ENCODE data around the gene SLC35D1.

Gene SLC35D1

DNA sequence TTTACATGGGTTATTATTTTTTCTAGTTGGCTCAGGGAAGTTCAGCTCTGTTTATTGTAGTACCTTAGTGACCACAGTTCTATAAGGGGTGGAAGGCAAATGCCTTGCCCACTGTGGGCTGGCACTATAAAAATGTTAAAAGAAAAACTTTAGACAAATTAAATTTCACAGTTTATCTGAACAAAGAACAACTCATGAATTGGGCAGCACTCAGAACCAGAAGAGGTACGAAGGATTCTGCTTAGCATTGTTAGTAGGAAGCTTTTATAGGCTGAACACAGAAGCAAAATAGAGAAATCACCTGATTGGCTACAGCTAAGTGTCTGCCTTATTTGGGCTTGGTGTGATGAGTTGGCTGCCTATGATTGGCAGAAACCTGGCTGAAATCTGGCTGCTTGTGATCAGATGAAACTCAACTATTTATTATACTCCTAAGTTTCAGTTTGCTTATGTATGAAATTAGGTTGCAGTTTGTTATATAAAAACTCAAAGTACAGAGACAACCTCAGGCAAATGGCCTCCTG is 35.8 kb upstream of the SLC35D1 start:
- TF ChIP-seq TCF12 (IDR thresholded peaks at IDR 0.05; ENCODE audit: low read depth) (no peak), TAF1 (IDR thresholded peaks at IDR 0.05; ENCODE audit: low read depth) (no peak), CEBPB (IDR thresholded peaks at IDR 0.05) (no peak), ZBTB7A (IDR thresholded peaks at IDR 0.05; ENCODE audit: low read depth) (no peak), YY1 (IDR thresholded peaks at IDR 0.05; ENCODE audit: low read depth) (no peak), FOXM1 (IDR thresholded peaks at IDR 0.05; ENCODE audit: borderline replicate concordance, low read depth) (no peak), EP300 (IDR thresholded peaks at IDR 0.05; ENCODE audit: borderline replicate concordance) (no peak), EGR1 (IDR thresholded peaks at IDR 0.05) (no peak), NFIC (IDR thresholded peaks at IDR 0.05) (no peak)
- TF ChIP-seq, protein P1, sequence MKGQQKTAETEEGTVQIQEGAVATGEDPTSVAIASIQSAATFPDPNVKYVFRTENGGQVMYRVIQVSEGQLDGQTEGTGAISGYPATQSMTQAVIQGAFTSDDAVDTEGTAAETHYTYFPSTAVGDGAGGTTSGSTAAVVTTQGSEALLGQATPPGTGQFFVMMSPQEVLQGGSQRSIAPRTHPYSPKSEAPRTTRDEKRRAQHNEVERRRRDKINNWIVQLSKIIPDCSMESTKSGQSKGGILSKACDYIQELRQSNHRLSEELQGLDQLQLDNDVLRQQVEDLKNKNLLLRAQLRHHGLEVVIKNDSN (IDR thresholded peaks at IDR 0.05): no peak
- TF ChIP-seq, protein P2, sequence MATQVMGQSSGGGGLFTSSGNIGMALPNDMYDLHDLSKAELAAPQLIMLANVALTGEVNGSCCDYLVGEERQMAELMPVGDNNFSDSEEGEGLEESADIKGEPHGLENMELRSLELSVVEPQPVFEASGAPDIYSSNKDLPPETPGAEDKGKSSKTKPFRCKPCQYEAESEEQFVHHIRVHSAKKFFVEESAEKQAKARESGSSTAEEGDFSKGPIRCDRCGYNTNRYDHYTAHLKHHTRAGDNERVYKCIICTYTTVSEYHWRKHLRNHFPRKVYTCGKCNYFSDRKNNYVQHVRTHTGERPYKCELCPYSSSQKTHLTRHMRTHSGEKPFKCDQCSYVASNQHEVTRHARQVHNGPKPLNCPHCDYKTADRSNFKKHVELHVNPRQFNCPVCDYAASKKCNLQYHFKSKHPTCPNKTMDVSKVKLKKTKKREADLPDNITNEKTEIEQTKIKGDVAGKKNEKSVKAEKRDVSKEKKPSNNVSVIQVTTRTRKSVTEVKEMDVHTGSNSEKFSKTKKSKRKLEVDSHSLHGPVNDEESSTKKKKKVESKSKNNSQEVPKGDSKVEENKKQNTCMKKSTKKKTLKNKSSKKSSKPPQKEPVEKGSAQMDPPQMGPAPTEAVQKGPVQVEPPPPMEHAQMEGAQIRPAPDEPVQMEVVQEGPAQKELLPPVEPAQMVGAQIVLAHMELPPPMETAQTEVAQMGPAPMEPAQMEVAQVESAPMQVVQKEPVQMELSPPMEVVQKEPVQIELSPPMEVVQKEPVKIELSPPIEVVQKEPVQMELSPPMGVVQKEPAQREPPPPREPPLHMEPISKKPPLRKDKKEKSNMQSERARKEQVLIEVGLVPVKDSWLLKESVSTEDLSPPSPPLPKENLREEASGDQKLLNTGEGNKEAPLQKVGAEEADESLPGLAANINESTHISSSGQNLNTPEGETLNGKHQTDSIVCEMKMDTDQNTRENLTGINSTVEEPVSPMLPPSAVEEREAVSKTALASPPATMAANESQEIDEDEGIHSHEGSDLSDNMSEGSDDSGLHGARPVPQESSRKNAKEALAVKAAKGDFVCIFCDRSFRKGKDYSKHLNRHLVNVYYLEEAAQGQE (IDR thresholded peaks at IDR 0.05; ENCODE audit: low read depth): no peak

DNA sequence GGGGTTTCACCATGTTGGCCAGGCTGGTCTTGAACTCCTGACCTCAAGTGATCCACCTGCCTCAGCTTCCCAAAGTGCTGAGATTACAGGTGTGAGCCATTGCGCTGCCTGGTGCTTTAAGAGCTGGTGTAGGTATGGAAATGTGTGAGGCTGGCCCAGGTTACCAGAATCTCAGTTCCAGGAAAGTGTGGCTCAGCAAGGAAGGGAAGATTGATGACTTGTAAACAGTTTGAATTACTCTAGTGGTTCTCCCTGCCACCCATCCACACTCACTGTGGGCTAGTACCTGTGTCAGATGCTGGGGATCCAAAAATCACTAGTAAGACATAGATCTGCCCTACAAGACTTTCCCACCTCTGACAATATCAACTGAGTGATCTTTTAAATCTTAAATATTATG is 34.5 kb upstream of the SLC35D1 start:
- no peak for TF ChIP-seq FOXM1 (IDR thresholded peaks at IDR 0.05; ENCODE audit: borderline replicate concordance, low read depth)
- no peak for TF ChIP-seq NFIC (IDR thresholded peaks at IDR 0.05)
- no peak for TF ChIP-seq YY1 (IDR thresholded peaks at IDR 0.05; ENCODE audit: low read depth)
- TF ChIP-seq CEBPB (IDR thresholded peaks at IDR 0.05): no peak
- TF ChIP-seq ZBTB7A (IDR thresholded peaks at IDR 0.05; ENCODE audit: low read depth): no peak
- no peak for TF ChIP-seq RAD21 (IDR thresholded peaks at IDR 0.05; ENCODE audit: low read depth)
- no peak for TF ChIP-seq EP300 (IDR thresholded peaks at IDR 0.05; ENCODE audit: borderline replicate concordance)
- TF ChIP-seq, protein P2 (IDR thresholded peaks at IDR 0.05; ENCODE audit: low read depth): no peak
- no peak for TF ChIP-seq EGR1 (IDR thresholded peaks at IDR 0.05)
- TF ChIP-seq TEAD4 (IDR thresholded peaks at IDR 0.05): no peak

DNA sequence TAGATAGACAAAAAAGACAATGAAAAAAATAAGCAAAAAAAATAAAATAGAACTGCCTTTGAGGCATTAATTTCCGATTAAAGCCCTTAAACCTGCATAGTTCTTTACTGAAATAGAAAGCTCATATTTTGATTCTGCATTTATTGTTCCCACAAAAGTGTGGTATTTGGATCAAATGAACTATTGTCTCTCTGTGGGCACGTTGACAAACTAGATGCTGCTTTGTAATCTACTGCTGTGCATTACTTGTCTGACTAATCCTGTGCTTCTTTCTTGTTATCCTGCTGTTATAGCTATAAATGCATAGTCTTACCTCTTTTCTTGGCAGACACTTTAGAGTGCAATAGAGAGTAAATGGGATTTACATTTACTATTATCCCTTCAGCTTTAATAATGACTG is 31.4 kb upstream of the SLC35D1 start:
- no peak for TF ChIP-seq NFIC (IDR thresholded peaks at IDR 0.05)
- TF ChIP-seq, protein P1 (IDR thresholded peaks at IDR 0.05): no peak
- TF ChIP-seq EGR1 (IDR thresholded peaks at IDR 0.05): no peak
- TF ChIP-seq, protein P2 (IDR thresholded peaks at IDR 0.05; ENCODE audit: low read depth): no peak
- TF ChIP-seq CEBPB (IDR thresholded peaks at IDR 0.05): no peak
- no peak for TF ChIP-seq TAF1 (IDR thresholded peaks at IDR 0.05; ENCODE audit: low read depth)
- no peak for TF ChIP-seq EP300 (IDR thresholded peaks at IDR 0.05; ENCODE audit: borderline replicate concordance)
- TF ChIP-seq, protein P3, sequence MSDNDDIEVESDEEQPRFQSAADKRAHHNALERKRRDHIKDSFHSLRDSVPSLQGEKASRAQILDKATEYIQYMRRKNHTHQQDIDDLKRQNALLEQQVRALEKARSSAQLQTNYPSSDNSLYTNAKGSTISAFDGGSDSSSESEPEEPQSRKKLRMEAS (IDR thresholded peaks at IDR 0.05): no peak
- no peak for TF ChIP-seq TCF12 (IDR thresholded peaks at IDR 0.05; ENCODE audit: low read depth)
- no peak for TF ChIP-seq FOXM1 (IDR thresholded peaks at IDR 0.05; ENCODE audit: borderline replicate concordance, low read depth)
- no peak for TF ChIP-seq CREB1 (IDR thresholded peaks at IDR 0.05; ENCODE audit: low read depth)
- TF ChIP-seq YY1 (IDR thresholded peaks at IDR 0.05; ENCODE audit: low read depth): no peak
- no peak for TF ChIP-seq RAD21 (IDR thresholded peaks at IDR 0.05; ENCODE audit: low read depth)
- TF ChIP-seq TEAD4 (IDR thresholded peaks at IDR 0.05): no peak
- no peak for TF ChIP-seq ZBTB7A (IDR thresholded peaks at IDR 0.05; ENCODE audit: low read depth)

DNA sequence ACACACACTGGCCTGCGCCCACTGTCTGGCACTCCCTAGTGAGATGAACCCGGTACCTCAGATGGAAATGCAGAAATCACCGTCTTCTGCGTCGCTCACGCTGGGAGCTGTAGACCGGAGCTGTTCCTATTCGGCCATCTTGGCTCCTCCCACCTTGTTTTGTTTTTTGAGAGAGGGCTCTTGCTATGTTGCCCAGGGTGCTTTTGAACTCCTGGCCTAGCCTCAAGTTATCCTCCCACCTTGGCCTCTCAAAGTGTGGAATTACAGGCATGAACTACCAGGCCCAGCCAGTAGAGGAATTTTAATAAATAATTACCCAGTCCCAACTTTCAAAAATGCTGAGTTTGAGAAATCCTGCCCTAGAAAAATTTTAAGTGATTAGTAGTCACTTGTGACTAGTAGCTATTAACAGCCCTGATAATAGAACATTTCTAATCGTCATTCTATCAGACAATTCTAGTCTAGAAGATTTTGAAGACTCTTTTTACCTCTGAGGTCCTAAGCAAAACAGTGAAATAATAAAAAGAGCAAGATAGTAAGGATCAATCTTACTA is 30.9 kb upstream of the SLC35D1 start:
- TF ChIP-seq ZBTB7A (IDR thresholded peaks at IDR 0.05; ENCODE audit: low read depth) (no peak), YY1 (IDR thresholded peaks at IDR 0.05; ENCODE audit: low read depth) (no peak), EGR1 (IDR thresholded peaks at IDR 0.05) (no peak), RAD21 (IDR thresholded peaks at IDR 0.05; ENCODE audit: low read depth) (no peak), FOXM1 (IDR thresholded peaks at IDR 0.05; ENCODE audit: borderline replicate concordance, low read depth) (no peak), EP300 (IDR thresholded peaks at IDR 0.05; ENCODE audit: borderline replicate concordance) (no peak), TAF1 (IDR thresholded peaks at IDR 0.05; ENCODE audit: low read depth) (no peak), CEBPB (IDR thresholded peaks at IDR 0.05) (no peak), NFIC (IDR thresholded peaks at IDR 0.05) (no peak), TEAD4 (IDR thresholded peaks at IDR 0.05) (no peak), TCF12 (IDR thresholded peaks at IDR 0.05; ENCODE audit: low read depth) (no peak)
- TF ChIP-seq, protein P2 (IDR thresholded peaks at IDR 0.05; ENCODE audit: low read depth): no peak
- TF ChIP-seq, protein P3 (IDR thresholded peaks at IDR 0.05): no peak
- TF ChIP-seq, protein P1 (IDR thresholded peaks at IDR 0.05): no peak

Data from Ishikawa (cell line).